Adrenal gland (tissue), 5 donors: ENCODE data around the gene SOD3.

Experiments used
- CTCF ChIP-seq, 6 experiments: fragments of 450-650 bp in 4 of 6; fragments of 200-600 bp in 2 of 6; sonication (generic) in 1 of 6; IDR thresholded peaks; 1 replicate in 5 of 6; 2 replicates in 1 of 6; pipeline versions ENCODE4 v1.5.1 to v1.8.0; 2016 to 2021; ENCODE audit warnings: antibody characterized with exemption in 6 of 6, mild to moderate bottlenecking in 2 of 6, moderate library complexity in 1 of 6
- POLR2A ChIP-seq, 2 donors: fragments of 450-650 bp; IDR thresholded peaks; one replicate each; pipeline ENCODE4 v1.6.1; 2017; ENCODE audit warnings: antibody characterized with exemption in 2 of 2, mild to moderate bottlenecking in 2 of 2, moderate library complexity in 1 of 2
- donor health status: DM: no; HTN: no; CAD: no.

- TF ChIP-seq POLR2A (IDR thresholded peaks at IDR 0.05) (no peak), CTCF (IDR thresholded peaks at IDR 0.05) (no peak)
These were observed 451 bp downstream of the SOD3 start for GRCh38 chr4:24795666-24796381.
